H1 (cell line): ENCODE data around the gene C5AR2. TPM values are rescaled to one million over a fixed set of nuclear protein-coding genes. Genes with fewer than 3 reads are reported as not detected.

Source experiments
- RAD21 ChIP-seq, 2 experiments: IDR thresholded peaks in 1 of 2; conservative IDR thresholded peaks in 1 of 2; 2 replicates each; pipeline ENCODE4 v1.6.1; 2011; ENCODE audit warnings: low read depth in 2 of 2, low read length in 2 of 2, improper control_type of control experiment in 1 of 2, inconsistent platforms in 1 of 2, mild to moderate bottlenecking in 1 of 2, moderate library complexity in 1 of 2
- SP2 ChIP-seq: IDR thresholded peaks from 2 replicates; pipeline ENCODE4 v1.6.1; 2012; ENCODE audit warnings: mild to moderate bottlenecking, low read length, inconsistent platforms
- SP4 ChIP-seq: IDR thresholded peaks from 2 replicates; pipeline ENCODE4 v1.6.1; 2012; ENCODE audit warnings: low read length, inconsistent platforms
- polyA plus RNA-seq, 7 experiments: library from polyadenylated mRNA; depleted of rRNA in 3 of 7; stranded (reverse) in 5 of 7; unstranded in 2 of 7; fragments of >200 nt in 5 of 7; fragments of 200-250 nt in 2 of 7; gene quantifications; 1 replicate in 5 of 7; 2 replicates in 1 of 7; 4 replicates in 1 of 7; pipeline versions ENCODE4 v1.2.1 to v1.2.3, GENCODE V29; 2011 to 2013; ENCODE audit warnings: missing spikeins in 2 of 7, mixed read lengths in 2 of 7
- total RNA-seq: library from RNA; stranded (reverse); fragmentation: NEBNext Ultra II Directional; extraction: Animal tissue kit (Norgen Biotek cat#: 25700); gene quantifications from 2 replicates; pipeline ENCODE4 v1.2.1, GENCODE V29; 2021
- TF ChIP-seq, protein P1 (sequence below): IDR thresholded peaks from 2 replicates; pipeline ENCODE4 v1.6.1; 2012; ENCODE audit warnings: inconsistent platforms
- TF ChIP-seq, protein P2 (sequence below): IDR thresholded peaks from 2 replicates; pipeline ENCODE4 v1.6.1; 2012; ENCODE audit warnings: inconsistent platforms

The C5AR2 gene
- total and polyA plus RNA-seq, 2 of the 8 experiments (the other 6 are each of a cell fraction or from before 2014, with no cell fraction given) = 0.08 to 0.15 TPM

DNA sequence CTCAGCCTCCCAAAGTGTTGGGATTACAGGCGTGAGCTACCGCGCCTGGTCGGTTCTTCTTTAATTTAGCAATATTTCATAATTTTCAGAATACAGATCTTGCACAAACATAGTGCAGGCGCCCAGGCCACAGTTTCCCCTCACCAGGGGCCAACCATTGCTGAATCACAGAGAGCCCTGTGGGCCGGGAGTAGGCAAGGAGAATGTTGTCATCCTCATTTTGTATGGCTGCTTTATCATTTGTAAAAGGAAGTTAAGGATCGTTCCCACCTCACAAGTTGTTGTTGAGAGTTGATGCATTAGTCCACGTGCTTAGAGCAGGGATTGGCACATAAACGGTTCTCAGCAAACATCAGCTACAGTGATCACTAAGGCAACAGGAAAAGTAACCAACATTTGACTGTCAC is 57.2 kb downstream of the C5AR2 start (continued):
- TF ChIP-seq SP2 = no peak
- no peak for TF ChIP-seq RAD21 (IDR thresholded peaks at IDR 0.05 in 1 of 2, conservative IDR thresholded peaks at IDR 0.05 in 1 of 2; ENCODE audit: low read depth in 2 of 2, low read length in 2 of 2)
- TF ChIP-seq, protein P1, sequence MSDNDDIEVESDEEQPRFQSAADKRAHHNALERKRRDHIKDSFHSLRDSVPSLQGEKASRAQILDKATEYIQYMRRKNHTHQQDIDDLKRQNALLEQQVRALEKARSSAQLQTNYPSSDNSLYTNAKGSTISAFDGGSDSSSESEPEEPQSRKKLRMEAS = no peak
- TF ChIP-seq, protein P2, sequence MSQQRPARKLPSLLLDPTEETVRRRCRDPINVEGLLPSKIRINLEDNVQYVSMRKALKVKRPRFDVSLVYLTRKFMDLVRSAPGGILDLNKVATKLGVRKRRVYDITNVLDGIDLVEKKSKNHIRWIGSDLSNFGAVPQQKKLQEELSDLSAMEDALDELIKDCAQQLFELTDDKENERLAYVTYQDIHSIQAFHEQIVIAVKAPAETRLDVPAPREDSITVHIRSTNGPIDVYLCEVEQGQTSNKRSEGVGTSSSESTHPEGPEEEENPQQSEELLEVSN = no peak
- no peak for TF ChIP-seq SP4
